Suprapubic skin (tissue), 4 donors: ENCODE data around the gene SDHA.

ENCODE experiments used
- POLR2A ChIP-seq, 2 donors: fragments of 450-650 bp; IDR thresholded peaks; one replicate each; pipeline ENCODE4 v1.6.1; 2017; ENCODE audit warnings: antibody characterized with exemption in 2 of 2, mild to moderate bottlenecking in 2 of 2, moderate library complexity in 2 of 2
- POLR2AphosphoS5 ChIP-seq, 3 donors: sonication (generic); formaldehyde crosslinking; IDR thresholded peaks; one replicate each; pipeline ENCODE4 v1.6.1; 2017; ENCODE audit warnings: antibody characterized with exemption in 3 of 3
- TF ChIP-seq, protein P1 (sequence below), 2 donors: fragments of 200-600 bp in 1 of 2; fragments of 450-650 bp in 1 of 2; sonication (generic) in 1 of 2; IDR thresholded peaks; one replicate each; pipeline ENCODE4 v1.5.1; 2016 to 2019; ENCODE audit warnings: antibody characterized with exemption in 2 of 2, mild to moderate bottlenecking in 1 of 2, moderate library complexity in 1 of 2

DNA sequence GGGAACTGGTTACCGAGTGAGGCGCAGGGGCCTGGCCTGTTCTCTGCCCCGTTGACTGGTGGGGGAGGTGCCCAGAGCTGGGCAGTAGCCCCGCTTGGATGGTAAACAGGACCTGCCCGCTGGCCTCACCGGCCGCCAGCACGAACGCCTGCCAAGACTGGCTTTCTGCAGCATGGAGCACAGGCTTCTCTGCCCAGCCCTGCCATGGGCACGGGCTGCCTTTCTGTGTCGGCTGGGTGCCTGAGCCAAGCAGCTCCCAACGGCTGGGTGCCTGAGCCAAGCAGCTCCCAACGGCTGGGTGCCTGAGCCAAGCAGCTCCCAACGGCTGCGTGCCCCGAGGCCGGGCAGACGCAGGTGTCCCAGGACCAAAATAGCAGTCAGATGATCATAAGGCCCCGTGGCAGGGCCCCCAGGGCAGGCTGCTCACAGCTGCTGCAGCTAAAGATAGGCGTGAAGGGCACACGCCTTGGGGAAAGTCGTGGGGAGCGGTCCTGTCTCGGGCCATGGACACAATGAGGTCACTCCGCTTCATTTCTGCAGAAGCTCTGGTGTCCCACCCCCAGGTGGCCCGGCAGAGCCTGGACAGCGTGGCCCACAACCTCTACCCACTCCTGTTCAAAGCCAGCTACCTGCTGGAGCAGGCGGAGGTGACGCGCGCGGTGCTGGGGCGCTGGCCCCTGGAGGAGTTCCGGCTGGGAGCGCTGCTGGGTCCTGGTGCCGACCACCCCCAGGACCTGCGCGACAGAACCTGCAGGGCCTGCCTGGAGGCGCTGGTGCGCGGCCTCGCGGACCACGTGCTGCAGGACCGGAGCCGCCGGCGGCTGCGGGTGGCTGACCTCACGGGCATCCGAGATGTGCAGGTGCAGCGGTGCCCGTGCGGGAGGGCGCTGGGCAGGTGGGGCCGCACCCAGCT lies 26.8 kb upstream of the SDHA start, which contains the start of gene LRRC14B:
- TF ChIP-seq, protein P1, sequence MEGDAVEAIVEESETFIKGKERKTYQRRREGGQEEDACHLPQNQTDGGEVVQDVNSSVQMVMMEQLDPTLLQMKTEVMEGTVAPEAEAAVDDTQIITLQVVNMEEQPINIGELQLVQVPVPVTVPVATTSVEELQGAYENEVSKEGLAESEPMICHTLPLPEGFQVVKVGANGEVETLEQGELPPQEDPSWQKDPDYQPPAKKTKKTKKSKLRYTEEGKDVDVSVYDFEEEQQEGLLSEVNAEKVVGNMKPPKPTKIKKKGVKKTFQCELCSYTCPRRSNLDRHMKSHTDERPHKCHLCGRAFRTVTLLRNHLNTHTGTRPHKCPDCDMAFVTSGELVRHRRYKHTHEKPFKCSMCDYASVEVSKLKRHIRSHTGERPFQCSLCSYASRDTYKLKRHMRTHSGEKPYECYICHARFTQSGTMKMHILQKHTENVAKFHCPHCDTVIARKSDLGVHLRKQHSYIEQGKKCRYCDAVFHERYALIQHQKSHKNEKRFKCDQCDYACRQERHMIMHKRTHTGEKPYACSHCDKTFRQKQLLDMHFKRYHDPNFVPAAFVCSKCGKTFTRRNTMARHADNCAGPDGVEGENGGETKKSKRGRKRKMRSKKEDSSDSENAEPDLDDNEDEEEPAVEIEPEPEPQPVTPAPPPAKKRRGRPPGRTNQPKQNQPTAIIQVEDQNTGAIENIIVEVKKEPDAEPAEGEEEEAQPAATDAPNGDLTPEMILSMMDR (IDR thresholded peaks at IDR 0.05) = no peak
- TF ChIP-seq POLR2AphosphoS5 (IDR thresholded peaks at IDR 0.05) (no peak), POLR2A (IDR thresholded peaks at IDR 0.05) (no peak)
